GM12864 (cell line): ENCODE data around the gene AMACR.
A peak's percentile ranks its signal among the peaks of the same experiment; 100 is the strongest.

ENCODE experiments used
- DNase-seq: peaks from one replicate; pipeline ENCODE4 v3.0.0-alpha.2; 2011; ENCODE audit warnings: low read depth
- H3K4me3 ChIP-seq: 2 replicates; pipeline ENCODE4 v1.5.1; 2011; ENCODE audit warnings: mild to moderate bottlenecking, low read depth, low read length, control low read depth
- TF ChIP-seq, protein P1 (sequence below): IDR thresholded peaks from 2 replicates; pipeline ENCODE4 v1.5.1; 2011; ENCODE audit warnings: low read depth, mild to moderate bottlenecking, moderate library complexity, low read length, control low read depth, inconsistent platforms; ENCODE audit errors: missing control alignments

Gene AMACR

DNA sequence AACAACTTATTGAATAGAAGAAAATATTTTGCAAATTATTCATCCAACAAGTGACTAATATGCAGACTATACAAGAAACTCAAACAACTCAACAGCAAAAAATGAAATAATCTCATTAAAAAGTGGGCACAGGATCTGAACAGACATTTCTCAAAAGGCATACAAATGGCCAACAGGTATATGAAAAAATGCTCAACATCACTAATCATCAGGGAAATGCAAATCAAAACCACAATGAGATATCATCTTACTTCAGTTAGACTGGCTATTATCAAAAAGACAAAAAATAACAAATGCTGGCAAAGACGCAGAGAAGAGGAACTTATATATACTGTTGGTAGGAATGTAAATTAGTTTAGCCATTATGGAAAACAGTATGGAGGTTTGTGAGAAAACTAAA is 1.8 kb upstream of the AMACR start:
- DNase-seq, result no peak
- H3K4me3 ChIP-seq, result no peak overlapping the region
- TF ChIP-seq, protein P1, sequence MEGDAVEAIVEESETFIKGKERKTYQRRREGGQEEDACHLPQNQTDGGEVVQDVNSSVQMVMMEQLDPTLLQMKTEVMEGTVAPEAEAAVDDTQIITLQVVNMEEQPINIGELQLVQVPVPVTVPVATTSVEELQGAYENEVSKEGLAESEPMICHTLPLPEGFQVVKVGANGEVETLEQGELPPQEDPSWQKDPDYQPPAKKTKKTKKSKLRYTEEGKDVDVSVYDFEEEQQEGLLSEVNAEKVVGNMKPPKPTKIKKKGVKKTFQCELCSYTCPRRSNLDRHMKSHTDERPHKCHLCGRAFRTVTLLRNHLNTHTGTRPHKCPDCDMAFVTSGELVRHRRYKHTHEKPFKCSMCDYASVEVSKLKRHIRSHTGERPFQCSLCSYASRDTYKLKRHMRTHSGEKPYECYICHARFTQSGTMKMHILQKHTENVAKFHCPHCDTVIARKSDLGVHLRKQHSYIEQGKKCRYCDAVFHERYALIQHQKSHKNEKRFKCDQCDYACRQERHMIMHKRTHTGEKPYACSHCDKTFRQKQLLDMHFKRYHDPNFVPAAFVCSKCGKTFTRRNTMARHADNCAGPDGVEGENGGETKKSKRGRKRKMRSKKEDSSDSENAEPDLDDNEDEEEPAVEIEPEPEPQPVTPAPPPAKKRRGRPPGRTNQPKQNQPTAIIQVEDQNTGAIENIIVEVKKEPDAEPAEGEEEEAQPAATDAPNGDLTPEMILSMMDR, result no peak

DNA sequence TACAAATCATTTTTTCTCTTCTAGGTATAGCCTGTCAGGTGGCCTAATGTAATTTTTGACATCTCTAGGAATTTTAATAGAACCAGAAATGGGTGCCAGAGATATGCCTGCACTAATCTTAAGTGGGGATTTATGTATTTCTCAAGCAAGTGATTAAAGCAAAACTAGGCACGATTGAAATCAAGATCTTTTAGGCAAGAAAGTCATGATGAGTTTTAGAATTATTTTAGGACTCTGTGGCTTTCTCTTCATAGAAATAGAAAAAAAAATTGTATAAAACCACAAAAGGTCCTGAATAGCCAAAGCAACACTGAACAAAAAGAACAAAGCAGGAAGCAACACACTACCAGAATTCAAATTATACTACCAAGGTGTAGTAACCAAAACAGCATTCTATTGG is 952 bp upstream of the AMACR start:
- no peak for DNase-seq
- TF ChIP-seq, protein P1, result no peak
- H3K4me3 ChIP-seq, result peak overlapping the region; percentile 84; the same call in 1 of the 2 replicates

DNA sequence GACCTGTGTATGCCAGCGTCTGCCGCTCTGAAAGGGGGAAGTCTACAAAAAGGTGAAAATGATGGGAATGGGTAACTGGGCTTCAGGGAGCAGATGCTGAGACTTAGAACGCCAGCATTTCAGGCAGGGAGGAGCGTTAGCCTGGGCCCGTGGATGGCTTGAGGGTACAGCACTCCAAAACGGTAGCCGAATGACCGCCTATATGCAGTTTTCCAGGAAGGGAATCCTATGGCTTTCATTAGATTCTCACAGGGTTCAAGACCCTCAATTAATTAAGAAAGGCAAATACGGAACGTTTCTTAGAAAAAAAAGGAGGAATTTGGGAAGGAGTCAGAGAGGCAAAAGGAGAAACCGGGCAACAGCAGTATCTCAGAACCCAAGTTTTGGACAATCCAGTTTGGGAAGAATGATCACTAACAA is 639 bp downstream of the AMACR start:
- TF ChIP-seq, protein P1, result no peak
- no peak for DNase-seq

DNA sequence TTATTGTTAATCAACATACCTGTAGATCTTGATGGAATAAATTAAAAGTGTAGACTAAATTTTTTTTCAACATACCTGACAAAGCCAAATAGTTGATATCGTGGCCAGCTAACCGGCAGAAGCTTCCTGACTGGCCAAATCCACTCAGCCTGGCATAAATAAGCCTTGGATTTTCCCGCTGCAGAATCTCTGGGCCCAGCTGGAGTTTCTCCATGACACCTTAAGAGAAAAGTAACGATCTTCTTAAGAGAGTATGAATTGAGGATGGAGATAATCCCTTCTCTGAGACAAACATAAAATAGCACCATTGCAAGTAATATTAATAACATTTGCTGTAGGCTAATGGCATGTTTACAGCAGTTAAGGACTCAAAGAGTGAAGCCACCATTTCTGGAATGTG is 2.2 kb downstream of the AMACR start:
- H3K4me3 ChIP-seq, result no peak overlapping the region
- TF ChIP-seq, protein P1, result no peak
- no peak for DNase-seq

More for the DNA sequence above, 639 bp downstream of the AMACR start:
- H3K4me3 ChIP-seq, result peak overlapping the region; percentile 84

DNA sequence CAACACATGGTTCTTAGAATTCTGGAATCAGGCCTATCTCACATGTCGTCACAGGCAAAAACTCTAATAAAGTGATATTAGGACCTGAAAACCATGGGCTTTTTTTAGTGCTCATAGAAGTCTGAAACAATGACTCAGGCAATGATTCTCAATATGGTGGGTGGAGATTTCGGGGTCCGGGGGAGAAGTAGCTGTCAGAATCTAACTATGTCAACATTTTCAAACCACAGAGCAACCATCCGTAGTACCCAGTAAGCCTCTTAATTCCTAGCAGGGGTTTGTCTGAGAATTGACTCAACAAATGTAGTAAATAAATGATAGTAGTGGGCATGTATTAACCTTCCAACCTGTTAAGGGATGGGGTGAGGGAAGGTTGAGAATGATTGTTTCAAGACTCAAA is 2.6 kb downstream of the AMACR start:
- no peak overlapping the region for H3K4me3 ChIP-seq
- no peak for DNase-seq
- TF ChIP-seq, protein P1, result no peak

DNA sequence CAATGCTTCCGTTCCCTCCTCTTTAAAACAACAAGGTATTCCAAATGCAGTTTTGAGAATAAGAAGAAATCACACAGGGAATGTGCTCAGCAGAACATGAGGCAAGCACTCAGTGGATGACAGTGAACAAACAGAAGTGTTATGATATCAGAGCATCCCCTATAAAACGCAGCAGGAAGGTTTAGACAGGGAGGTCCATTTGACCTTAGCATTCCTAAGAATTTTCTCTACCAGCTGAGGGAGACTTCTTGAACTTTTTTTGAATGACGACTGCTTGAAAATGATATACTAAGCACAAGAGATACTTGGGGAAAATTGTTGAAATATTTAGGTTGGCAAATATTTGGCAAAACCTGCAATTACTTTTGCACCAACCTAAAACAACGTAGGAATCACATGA is 3.9 kb downstream of the AMACR start:
- TF ChIP-seq, protein P1, result no peak
- no peak for DNase-seq
- no peak overlapping the region for H3K4me3 ChIP-seq

DNA sequence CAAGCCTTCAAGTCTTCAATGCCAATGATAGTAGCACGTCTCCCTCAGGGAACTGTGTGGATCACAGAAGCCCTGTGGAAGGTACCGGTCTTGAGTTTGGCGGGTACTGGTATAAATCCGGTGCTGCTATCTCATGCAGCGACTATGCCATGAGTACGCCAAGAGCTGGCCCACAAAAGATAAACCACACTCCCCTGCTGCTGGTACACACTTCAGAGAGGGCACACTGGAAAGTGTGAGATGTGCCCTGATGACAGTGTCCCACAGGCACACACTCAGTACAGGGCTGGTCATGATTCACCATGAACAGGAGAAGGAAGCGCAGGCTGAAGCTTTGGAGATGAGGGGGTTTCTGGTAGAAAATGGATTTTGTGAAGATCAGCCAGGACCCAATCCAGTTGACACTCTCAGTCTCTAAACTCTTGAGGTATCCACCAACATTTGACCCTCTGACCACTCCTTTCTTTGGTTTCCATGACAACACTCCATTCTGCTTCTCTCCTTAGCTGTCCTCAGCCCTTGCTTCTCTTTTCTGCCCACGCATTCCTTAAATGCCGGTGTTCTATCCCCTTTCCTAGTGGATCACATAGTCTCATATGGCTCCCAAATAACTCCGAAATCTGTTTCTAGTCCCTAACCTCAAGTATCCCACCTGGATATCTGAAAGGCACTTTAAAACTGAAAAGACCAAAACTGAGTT is 5.1 kb downstream of the AMACR start:
- TF ChIP-seq, protein P1, result no peak
- no peak overlapping the region for H3K4me3 ChIP-seq
- no peak for DNase-seq
